ENCODE measurements around the gene ELOVL6. TPM values are rescaled to one million over a fixed set of nuclear protein-coding genes. Genes with fewer than 3 reads are reported as not detected.
"Not testable (repeated sequence)": the region's sequence is repeated elsewhere in the genome, so short reads cannot be mapped to it uniquely, and the experiment has no call there.

The ELOVL6 gene
- total RNA-seq, result 17.0 and 31.7 TPM in 2 replicates

GRCh38 chr4:110198435-110199416 is at the start of gene ELOVL6:
Gene ELOVL6, minus strand, starts transcription at chr4:110198615. Its CDS starts 280 bp downstream, at chr4:110198335.
- DNase-seq (ENCODE audit: low read depth), result peak; percentile 69

GRCh38 chr4:110248100-110248499 is 49.7 kb upstream of the ELOVL6 start:
- no peak for DNase-seq (ENCODE audit: low read depth)

- DNase-seq (ENCODE audit: low read depth), result no peak
Observed at GRCh38 chr4:110247591-110247990, 49.2 kb upstream of the ELOVL6 start.

- DNase-seq (ENCODE audit: low read depth), result peak; percentile 65
Observed at GRCh38 chr4:110245577-110245976, 47.2 kb upstream of the ELOVL6 start.

GRCh38 chr4:110236324-110236723 is 37.9 kb upstream of the ELOVL6 start:
- DNase-seq (ENCODE audit: low read depth), result no peak

- DNase-seq (ENCODE audit: low read depth), result not testable (repeated sequence)
Observed at GRCh38 chr4:110233581-110233980, 35.2 kb upstream of the ELOVL6 start.

- DNase-seq (ENCODE audit: low read depth), result peak; percentile 69
Observed at GRCh38 chr4:110231869-110232268, 33.5 kb upstream of the ELOVL6 start.

- no peak for DNase-seq (ENCODE audit: low read depth)
Observed at GRCh38 chr4:110229266-110229665, 30.9 kb upstream of the ELOVL6 start.

- no peak for DNase-seq (ENCODE audit: low read depth)
Observed at GRCh38 chr4:110224812-110225211, 26.4 kb upstream of the ELOVL6 start.

- DNase-seq (ENCODE audit: low read depth), result no peak
Observed at GRCh38 chr4:110224142-110224541, 25.7 kb upstream of the ELOVL6 start.

- DNase-seq (ENCODE audit: low read depth), result not testable (repeated sequence)
Observed at GRCh38 chr4:110218935-110219334, 20.5 kb upstream of the ELOVL6 start.

- DNase-seq (ENCODE audit: low read depth), result not testable (repeated sequence)
Observed at GRCh38 chr4:110217181-110217580, 18.8 kb upstream of the ELOVL6 start.

GRCh38 chr4:110216129-110216528 is 17.7 kb upstream of the ELOVL6 start:
- DNase-seq (ENCODE audit: low read depth), result peak; percentile 27

GRCh38 chr4:110211770-110212061 is 13.3 kb upstream of the ELOVL6 start:
- DNase-seq (ENCODE audit: low read depth), result no peak

GRCh38 chr4:110211007-110211769 is 12.8 kb upstream of the ELOVL6 start:
- DNase-seq (ENCODE audit: low read depth), result peak; percentile 68

GRCh38 chr4:110208419-110208818 is 10.0 kb upstream of the ELOVL6 start:
- peak; percentile 26 for DNase-seq (ENCODE audit: low read depth)

- DNase-seq (ENCODE audit: low read depth), result no peak
Observed at GRCh38 chr4:110207233-110207632, 8.8 kb upstream of the ELOVL6 start.

GRCh38 chr4:110202024-110202423 is 3.6 kb upstream of the ELOVL6 start:
- no peak for DNase-seq (ENCODE audit: low read depth)

GRCh38 chr4:110201502-110201901 is 3.1 kb upstream of the ELOVL6 start:
- no peak for DNase-seq (ENCODE audit: low read depth)

- no peak for DNase-seq (ENCODE audit: low read depth)
Observed at GRCh38 chr4:110200689-110201088, 2.3 kb upstream of the ELOVL6 start.

GRCh38 chr4:110198049-110198434 is 373 bp downstream of the ELOVL6 start:
- DNase-seq (ENCODE audit: low read depth), result no peak

GRCh38 chr4:110197529-110198042 is 829 bp downstream of the ELOVL6 start:
- DNase-seq (ENCODE audit: low read depth), result peak; percentile 16

Measured in renal cortical epithelial cell (primary cell).